PFSK-1 (cell line): Measurements from ENCODE around the gene HNRNPM.

Experiments
- FOXP2 ChIP-seq: optimal IDR thresholded peaks from 2 replicates; pipeline ENCODE3; 2011; ENCODE audit warnings: borderline replicate concordance, control low read depth, inconsistent platforms; ENCODE audit not compliant: insufficient read depth; ENCODE audit errors: extremely low read length, extremely low read depth
- POLR2AphosphoS5 ChIP-seq: IDR thresholded peaks from 2 replicates; pipeline ENCODE4 v1.6.1; 2012; ENCODE audit warnings: low read depth, mild to moderate bottlenecking, control low read depth, low read length, moderate library complexity
- SIN3A ChIP-seq: IDR thresholded peaks from 2 replicates; pipeline ENCODE4 v1.6.1; 2012; ENCODE audit warnings: mild to moderate bottlenecking, low read length, moderate library complexity, borderline replicate concordance; ENCODE audit not compliant: insufficient read depth
- TAF1 ChIP-seq: IDR thresholded peaks from 2 replicates; pipeline ENCODE4 v1.6.1; 2012; ENCODE audit warnings: low read length, control low read depth, borderline replicate concordance; ENCODE audit not compliant: insufficient read depth
- TF ChIP-seq, protein P1 (sequence below), 2 experiments: IDR thresholded peaks; 2 replicates each; pipeline versions ENCODE4 v1.6.1 to v1.8.0; 2011 to 2012; ENCODE audit warnings: low read depth in 2 of 2, low read length in 2 of 2, control low read depth in 1 of 2, inconsistent platforms in 1 of 2, mild to moderate bottlenecking in 1 of 2, moderate library complexity in 1 of 2; ENCODE audit not compliant: insufficient read depth in 1 of 2

DNA sequence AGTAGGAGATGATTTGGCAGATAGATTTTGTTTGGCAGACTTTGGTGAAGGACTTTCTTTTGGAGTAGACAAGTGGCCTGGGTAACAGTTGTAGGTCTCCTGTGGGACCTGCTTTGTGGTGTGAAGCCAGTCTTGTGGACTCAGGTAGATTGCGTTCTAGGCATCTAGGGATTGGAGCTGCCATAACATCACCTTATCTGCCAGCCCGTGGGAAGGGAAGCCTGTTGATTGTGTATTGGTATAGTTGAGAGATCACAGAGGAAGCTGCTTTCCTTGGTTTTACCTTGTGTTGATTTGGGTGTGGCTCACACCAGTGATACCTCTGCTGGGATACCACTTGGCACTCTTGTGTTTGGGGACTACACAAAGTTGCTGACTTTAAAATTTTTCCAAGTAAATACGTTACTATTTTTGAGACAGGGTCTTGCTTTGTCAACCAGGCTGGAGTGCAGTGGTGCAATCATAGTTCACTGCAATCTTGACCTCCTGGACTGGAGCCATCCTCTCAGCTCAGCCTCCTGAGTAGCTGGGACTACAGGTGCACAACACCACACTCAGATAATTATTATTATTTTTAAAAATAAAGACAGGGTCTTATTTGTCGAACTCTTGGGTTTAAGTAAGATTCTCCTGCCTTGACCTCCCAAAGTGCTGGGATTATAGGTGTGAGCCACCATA is 7.8 kb downstream of the HNRNPM start:
- no peak for TF ChIP-seq TAF1
- TF ChIP-seq SIN3A: no peak
- TF ChIP-seq POLR2AphosphoS5: no peak
- TF ChIP-seq, protein P1, sequence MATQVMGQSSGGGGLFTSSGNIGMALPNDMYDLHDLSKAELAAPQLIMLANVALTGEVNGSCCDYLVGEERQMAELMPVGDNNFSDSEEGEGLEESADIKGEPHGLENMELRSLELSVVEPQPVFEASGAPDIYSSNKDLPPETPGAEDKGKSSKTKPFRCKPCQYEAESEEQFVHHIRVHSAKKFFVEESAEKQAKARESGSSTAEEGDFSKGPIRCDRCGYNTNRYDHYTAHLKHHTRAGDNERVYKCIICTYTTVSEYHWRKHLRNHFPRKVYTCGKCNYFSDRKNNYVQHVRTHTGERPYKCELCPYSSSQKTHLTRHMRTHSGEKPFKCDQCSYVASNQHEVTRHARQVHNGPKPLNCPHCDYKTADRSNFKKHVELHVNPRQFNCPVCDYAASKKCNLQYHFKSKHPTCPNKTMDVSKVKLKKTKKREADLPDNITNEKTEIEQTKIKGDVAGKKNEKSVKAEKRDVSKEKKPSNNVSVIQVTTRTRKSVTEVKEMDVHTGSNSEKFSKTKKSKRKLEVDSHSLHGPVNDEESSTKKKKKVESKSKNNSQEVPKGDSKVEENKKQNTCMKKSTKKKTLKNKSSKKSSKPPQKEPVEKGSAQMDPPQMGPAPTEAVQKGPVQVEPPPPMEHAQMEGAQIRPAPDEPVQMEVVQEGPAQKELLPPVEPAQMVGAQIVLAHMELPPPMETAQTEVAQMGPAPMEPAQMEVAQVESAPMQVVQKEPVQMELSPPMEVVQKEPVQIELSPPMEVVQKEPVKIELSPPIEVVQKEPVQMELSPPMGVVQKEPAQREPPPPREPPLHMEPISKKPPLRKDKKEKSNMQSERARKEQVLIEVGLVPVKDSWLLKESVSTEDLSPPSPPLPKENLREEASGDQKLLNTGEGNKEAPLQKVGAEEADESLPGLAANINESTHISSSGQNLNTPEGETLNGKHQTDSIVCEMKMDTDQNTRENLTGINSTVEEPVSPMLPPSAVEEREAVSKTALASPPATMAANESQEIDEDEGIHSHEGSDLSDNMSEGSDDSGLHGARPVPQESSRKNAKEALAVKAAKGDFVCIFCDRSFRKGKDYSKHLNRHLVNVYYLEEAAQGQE (IDR thresholded peaks at IDR 0.05; ENCODE audit: insufficient read depth in 1 of 2, low read depth in 2 of 2, low read length in 2 of 2): no peak
- no peak for TF ChIP-seq FOXP2
